ENCODE measurements around the gene RPL13A.

RPL13A gene

GRCh38 chr19:49497047-49497788 lies 9.8 kb downstream of the RPL13A start:
- peak overlapping the region; percentile 96 for H3K4me3 ChIP-seq (ENCODE audit: low read depth, low read length)
- DNase-seq (ENCODE audit: low read depth, low spot score): peak; percentile 50
- no peak for TF ChIP-seq CTCF (IDR thresholded peaks at IDR 0.05; ENCODE audit: low read depth, low read length)
- in situ Hi-C loops (cut with HindIII; ENCODE audit: low sequenced_read_pairs): no loop called here

GRCh38 chr19:49497789-49498103 lies 10.3 kb downstream of the RPL13A start:
- DNase-seq (ENCODE audit: low read depth, low spot score): no peak
- H3K4me3 ChIP-seq (ENCODE audit: low read depth, low read length): peak overlapping the region; percentile 96
- in situ Hi-C loops (cut with HindIII; ENCODE audit: low sequenced_read_pairs): no loop called here
- no peak for TF ChIP-seq CTCF (IDR thresholded peaks at IDR 0.05; ENCODE audit: low read depth, low read length)

DNA sequence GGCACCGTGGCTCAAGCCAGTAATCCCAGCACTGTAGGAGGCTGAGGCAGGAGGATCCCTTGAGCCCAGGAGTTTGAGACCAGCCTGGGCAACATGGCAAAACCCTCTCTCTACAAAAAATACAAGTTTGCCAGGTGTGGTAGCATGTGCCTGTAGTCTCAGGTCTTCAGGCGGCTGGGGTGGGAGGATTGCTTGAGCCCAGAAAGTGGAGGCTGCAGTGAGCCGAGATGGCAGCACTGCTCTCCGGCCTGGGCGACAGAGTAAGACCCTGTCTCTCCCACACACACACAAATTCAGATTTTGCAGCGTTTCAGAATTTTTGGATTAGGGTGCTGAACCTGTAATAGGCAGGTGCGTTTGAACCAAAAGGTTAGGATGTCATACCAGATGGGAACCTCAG lies 11.1 kb downstream of the RPL13A start:
- DNase-seq (ENCODE audit: low read depth, low spot score): no peak
- TF ChIP-seq CTCF (IDR thresholded peaks at IDR 0.05; ENCODE audit: low read depth, low read length): no peak
- in situ Hi-C loops (cut with HindIII; ENCODE audit: low sequenced_read_pairs): no loop called here
- no peak overlapping the region for H3K4me3 ChIP-seq (ENCODE audit: low read depth, low read length)

- in situ Hi-C loops (cut with HindIII; ENCODE audit: low sequenced_read_pairs): no loop called here
- no peak overlapping the region for H3K4me3 ChIP-seq (ENCODE audit: low read depth, low read length)
- TF ChIP-seq CTCF (IDR thresholded peaks at IDR 0.05; ENCODE audit: low read depth, low read length): no peak
- DNase-seq (ENCODE audit: low read depth, low spot score): no peak
Observed at GRCh38 chr19:49499030-49499670, 11.7 kb downstream of the RPL13A start.

DNA sequence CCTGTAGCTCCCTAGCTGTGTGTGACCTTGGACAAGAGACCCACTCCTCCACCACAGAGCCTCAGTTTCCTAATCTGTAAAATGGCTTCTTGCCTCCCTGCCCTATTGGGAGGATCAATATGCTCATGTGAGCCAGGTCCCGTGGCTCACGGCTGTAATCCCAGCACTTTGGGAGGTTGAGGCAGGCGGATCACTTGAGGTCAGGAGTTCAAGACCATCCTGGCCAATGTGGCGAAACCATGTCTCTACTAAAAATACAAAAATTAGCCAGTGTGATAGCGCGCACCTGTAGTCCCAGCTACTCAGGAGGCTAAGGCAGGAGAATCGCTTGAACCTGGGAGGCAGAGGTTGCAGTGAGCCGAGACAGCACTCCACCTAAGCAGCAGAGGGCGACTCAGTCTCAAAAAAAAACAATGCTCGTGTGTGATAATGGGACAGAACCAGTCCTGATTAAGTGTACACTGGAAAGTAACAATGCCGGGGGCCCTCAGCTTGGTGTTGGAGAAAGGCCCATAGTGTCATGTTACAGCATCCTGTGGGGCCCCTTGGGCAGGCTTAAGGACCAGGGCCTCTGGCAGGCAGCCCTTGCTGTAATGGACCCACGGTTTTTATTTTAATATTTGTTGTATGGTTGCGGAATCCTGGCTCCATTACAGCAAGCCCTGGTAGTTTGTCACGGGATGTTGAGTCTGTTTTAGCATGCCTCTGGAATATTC lies 15.6 kb downstream of the RPL13A start:
- H3K4me3 ChIP-seq (ENCODE audit: low read depth, low read length): no peak overlapping the region
- TF ChIP-seq CTCF (IDR thresholded peaks at IDR 0.05; ENCODE audit: low read depth, low read length): peak; percentile 72
- in situ Hi-C loops (cut with HindIII; ENCODE audit: low sequenced_read_pairs): no loop called here
- DNase-seq (ENCODE audit: low read depth, low spot score): peak; percentile 70

GRCh38 chr19:49503582-49503962 lies 16.2 kb downstream of the RPL13A start:
- no peak for DNase-seq (ENCODE audit: low read depth, low spot score)
- in situ Hi-C loops (cut with HindIII; ENCODE audit: low sequenced_read_pairs): no loop called here
- no peak overlapping the region for H3K4me3 ChIP-seq (ENCODE audit: low read depth, low read length)
- TF ChIP-seq CTCF (IDR thresholded peaks at IDR 0.05; ENCODE audit: low read depth, low read length): no peak

All from astrocyte of the spinal cord (primary cell).